Loucy (cell line): Measurements from ENCODE around the gene RNF223.

ENCODE experiments used
- H2AFZ ChIP-seq: fragments of 200-600 bp; sonication (generic); 2 replicates; pipeline ENCODE4 v1.6.0; 2016; ENCODE audit warnings: antibody characterized with exemption, mild to moderate bottlenecking, low read length, moderate library complexity
- H3F3A ChIP-seq: fragments of 200-600 bp; 2 replicates; pipeline ENCODE4 v1.6.0; 2016; ENCODE audit warnings: antibody characterized with exemption, low read depth, mild to moderate bottlenecking
- H3K27me3 ChIP-seq: fragments of 200-600 bp; sonication (generic); 2 replicates; pipeline ENCODE4 v1.6.1; 2014; ENCODE audit warnings: low read length, mild to moderate bottlenecking; ENCODE audit not compliant: insufficient read depth, poor library complexity, severe bottlenecking
- H3K36me3 ChIP-seq: fragments of 200-600 bp; sonication (generic); 2 replicates; pipeline ENCODE4 v1.6.1; 2016; ENCODE audit warnings: low read length; ENCODE audit not compliant: insufficient read depth
- H3K4me1 ChIP-seq: fragments of 200-600 bp; sonication (generic); 2 replicates; pipeline ENCODE4 v1.5.1; 2014; ENCODE audit warnings: low read length, mild to moderate bottlenecking; ENCODE audit not compliant: insufficient read depth, poor library complexity, severe bottlenecking
- H3K4me2 ChIP-seq: fragments of 200-600 bp; sonication (generic); 2 replicates; pipeline ENCODE4 v1.6.0; 2014; ENCODE audit warnings: antibody characterized with exemption, low read length, low read depth, mild to moderate bottlenecking; ENCODE audit not compliant: poor library complexity, severe bottlenecking
- H3K4me3 ChIP-seq: fragments of 200-600 bp; sonication (generic); 2 replicates; pipeline ENCODE4 v1.5.1; 2014; ENCODE audit warnings: low read length, mild to moderate bottlenecking, mixed read lengths; ENCODE audit not compliant: poor library complexity, severe bottlenecking
- H3K79me2 ChIP-seq: fragments of 200-600 bp; sonication (generic); 2 replicates; pipeline ENCODE4 v1.6.1; 2014; ENCODE audit warnings: low read length; ENCODE audit not compliant: insufficient read depth
- H3K9ac ChIP-seq: fragments of 200-600 bp; sonication (generic); 2 replicates; pipeline ENCODE4 v1.6.0; 2014; ENCODE audit warnings: mild to moderate bottlenecking, low read depth, low read length, moderate library complexity; ENCODE audit not compliant: poor library complexity, severe bottlenecking
- H3K9me2 ChIP-seq: fragments of 200-600 bp; sonication (generic); replicated peaks from 2 replicates; pipeline ENCODE4 v1.6.1; 2016; ENCODE audit warnings: low read depth, low read length, mixed read lengths
- H3K9me3 ChIP-seq: fragments of 200-600 bp; sonication (generic); 2 replicates; pipeline ENCODE4 v1.6.1; 2014; ENCODE audit warnings: mild to moderate bottlenecking, antibody characterized with exemption, low read length, low read depth; ENCODE audit not compliant: insufficient read depth
- H4K20me1 ChIP-seq: fragments of 200-600 bp; sonication (generic); 2 replicates; pipeline ENCODE4 v1.6.0; 2014; ENCODE audit warnings: antibody characterized with exemption, low read length, mild to moderate bottlenecking; ENCODE audit not compliant: insufficient read depth, poor library complexity, severe bottlenecking
- EZH2phosphoT487 ChIP-seq: fragments of 200-600 bp; IDR thresholded peaks from 2 replicates; pipeline ENCODE4 v1.6.1; 2018; ENCODE audit warnings: antibody characterized with exemption, mild to moderate bottlenecking, moderate library complexity, borderline replicate concordance
- TF ChIP-seq, protein P1 (sequence below): fragments of 200-600 bp; sonication (generic); conservative IDR thresholded peaks from 2 replicates; pipeline ENCODE4 v1.5.1; 2014; ENCODE audit warnings: mild to moderate bottlenecking, antibody characterized with exemption, low read length

RNF223 gene

GRCh38 chr1:1121611-1122077 is 47.5 kb upstream of the RNF223 start:
- no peaks in the 10 kb centered on the region for H3K9me2 ChIP-seq
- H3K9me3 ChIP-seq, result no peaks in the 10 kb centered on the region
- H4K20me1 ChIP-seq, result no peaks in the 10 kb centered on the region
- H3K79me2 ChIP-seq, result no peaks in the 10 kb centered on the region
- H3F3A ChIP-seq, result no peaks in the 10 kb centered on the region; the same call in 1 of the 2 replicates
- peak overlapping the region; percentile 51 for H3K4me2 ChIP-seq
- peaks cover 3% of the 10 kb centered on the region for H3K4me1 ChIP-seq
- no peak overlapping the region for H3K4me3 ChIP-seq
- no peak for TF ChIP-seq EZH2phosphoT487
- TF ChIP-seq, protein P1, sequence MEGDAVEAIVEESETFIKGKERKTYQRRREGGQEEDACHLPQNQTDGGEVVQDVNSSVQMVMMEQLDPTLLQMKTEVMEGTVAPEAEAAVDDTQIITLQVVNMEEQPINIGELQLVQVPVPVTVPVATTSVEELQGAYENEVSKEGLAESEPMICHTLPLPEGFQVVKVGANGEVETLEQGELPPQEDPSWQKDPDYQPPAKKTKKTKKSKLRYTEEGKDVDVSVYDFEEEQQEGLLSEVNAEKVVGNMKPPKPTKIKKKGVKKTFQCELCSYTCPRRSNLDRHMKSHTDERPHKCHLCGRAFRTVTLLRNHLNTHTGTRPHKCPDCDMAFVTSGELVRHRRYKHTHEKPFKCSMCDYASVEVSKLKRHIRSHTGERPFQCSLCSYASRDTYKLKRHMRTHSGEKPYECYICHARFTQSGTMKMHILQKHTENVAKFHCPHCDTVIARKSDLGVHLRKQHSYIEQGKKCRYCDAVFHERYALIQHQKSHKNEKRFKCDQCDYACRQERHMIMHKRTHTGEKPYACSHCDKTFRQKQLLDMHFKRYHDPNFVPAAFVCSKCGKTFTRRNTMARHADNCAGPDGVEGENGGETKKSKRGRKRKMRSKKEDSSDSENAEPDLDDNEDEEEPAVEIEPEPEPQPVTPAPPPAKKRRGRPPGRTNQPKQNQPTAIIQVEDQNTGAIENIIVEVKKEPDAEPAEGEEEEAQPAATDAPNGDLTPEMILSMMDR, result no peak
- no peak overlapping the region for H3K9ac ChIP-seq
- H2AFZ ChIP-seq, result no peak overlapping the region
- H3K36me3 ChIP-seq, result no peaks in the 10 kb centered on the region
- H3K27me3 ChIP-seq, result no peaks in the 10 kb centered on the region

GRCh38 chr1:1120866-1121591 is 46.9 kb upstream of the RNF223 start:
- Histone ChIP-seq H3K9me2 (no peaks in the 10 kb centered on the region), H3K4me2 (no peak overlapping the region), H3K4me1 (peaks cover 3% of the 10 kb centered on the region), H3K79me2 (no peaks in the 10 kb centered on the region), H3K9me3 (no peaks in the 10 kb centered on the region), H4K20me1 (no peaks in the 10 kb centered on the region), H3K36me3 (no peaks in the 10 kb centered on the region), H3K27me3 (no peaks in the 10 kb centered on the region), H3K9ac (no peak overlapping the region), H2AFZ (no peak overlapping the region), H3K4me3 (no peak overlapping the region), H3F3A (no peaks in the 10 kb centered on the region; the same call in 1 of the 2 replicates)
- TF ChIP-seq, protein P1, result no peak
- no peak for TF ChIP-seq EZH2phosphoT487

DNA sequence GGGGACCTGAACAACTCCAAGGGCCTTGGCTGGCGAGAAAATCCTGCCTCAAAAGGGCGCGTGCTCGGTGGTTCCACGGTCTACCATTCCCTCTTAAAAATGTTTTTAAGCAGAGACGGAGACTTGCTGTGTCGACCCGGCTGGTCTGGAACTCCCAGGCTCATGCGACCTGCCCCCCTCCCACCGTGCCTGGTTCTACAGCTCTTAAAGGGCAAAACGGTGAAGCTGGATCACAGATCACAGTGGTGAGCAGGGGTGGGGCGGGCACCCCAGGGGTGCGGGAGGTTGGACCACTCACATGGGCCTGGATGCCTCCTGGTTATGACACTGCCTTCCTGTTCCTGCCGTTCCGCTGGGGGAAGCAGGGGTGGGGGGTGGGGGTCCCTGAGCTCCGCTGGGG is 46.0 kb upstream of the RNF223 start:
- Histone ChIP-seq H3K4me1 (peaks cover 3% of the 10 kb centered on the region), H3K79me2 (peaks cover 2% of the 10 kb centered on the region; the same call in 1 of the 2 replicates), H3K36me3 (no peaks in the 10 kb centered on the region), H3K4me3 (no peak overlapping the region), H3K27me3 (no peaks in the 10 kb centered on the region), H4K20me1 (no peaks in the 10 kb centered on the region), H3K9ac (no peak overlapping the region), H3K4me2 (no peak overlapping the region), H3K9me2 (no peaks in the 10 kb centered on the region), H3F3A (no peaks in the 10 kb centered on the region; the same call in 1 of the 2 replicates), H3K9me3 (no peaks in the 10 kb centered on the region), H2AFZ (no peak overlapping the region)
- no peak for TF ChIP-seq EZH2phosphoT487
- TF ChIP-seq, protein P1, result no peak
